ENCODE results near the gene KRTAP8-1.

KRTAP8-1 gene

GRCh38 chr21:30813174-30813573, at the start of gene KRTAP8-1:
KRTAP8-1 (minus strand) TSS chr21:30813274; CDS start chr21:30813220, 54 bp downstream.
- DNase-seq (ENCODE audit: low spot score) = no peak

- no peak for DNase-seq (ENCODE audit: low spot score)
These were observed 34.8 kb upstream of the KRTAP8-1 start for GRCh38 chr21:30847627-30848500.

GRCh38 chr21:30842990-30843389, 29.9 kb upstream of the KRTAP8-1 start:
- no peak for DNase-seq (ENCODE audit: low spot score)

- DNase-seq (ENCODE audit: low spot score) = no peak
These were observed 26.2 kb upstream of the KRTAP8-1 start for GRCh38 chr21:30839304-30839703.

- DNase-seq (ENCODE audit: low spot score) = no peak
These were observed 25.5 kb upstream of the KRTAP8-1 start for GRCh38 chr21:30838536-30838935.

GRCh38 chr21:30831194-30831765, 18.2 kb upstream of the KRTAP8-1 start:
- peak; percentile 42 for DNase-seq (ENCODE audit: low spot score)

- DNase-seq (ENCODE audit: low spot score) = no peak
These were observed 16.6 kb upstream of the KRTAP8-1 start, which contains the start of gene KRTAP7-1 for GRCh38 chr21:30829659-30830058. KRTAP7-1 (minus strand) TSS chr21:30829759; CDS start chr21:30829698, 61 bp downstream.

- no peak for DNase-seq (ENCODE audit: low spot score)
These were observed 6.0 kb upstream of the KRTAP8-1 start for GRCh38 chr21:30818837-30819610.

GRCh38 chr21:30800605-30801004, 12.5 kb downstream of the KRTAP8-1 start:
- no peak for DNase-seq (ENCODE audit: low spot score)

GRCh38 chr21:30793581-30794314, 19.3 kb downstream of the KRTAP8-1 start:
- no peak for DNase-seq (ENCODE audit: low spot score)

GRCh38 chr21:30779249-30779648, 33.8 kb downstream of the KRTAP8-1 start:
- DNase-seq (ENCODE audit: low spot score) = no peak

GRCh38 chr21:30769724-30770431, 43.2 kb downstream of the KRTAP8-1 start:
- no peak for DNase-seq (ENCODE audit: low spot score)
